Loucy (cell line): ENCODE measurements around the gene KRT222.

Source experiments
- H2AFZ ChIP-seq: fragments of 200-600 bp; sonication (generic); 2 replicates; pipeline ENCODE4 v1.6.0; 2016; ENCODE audit warnings: antibody characterized with exemption, mild to moderate bottlenecking, low read length, moderate library complexity
- H3F3A ChIP-seq: fragments of 200-600 bp; 2 replicates; pipeline ENCODE4 v1.6.0; 2016; ENCODE audit warnings: antibody characterized with exemption, low read depth, mild to moderate bottlenecking
- H3K27me3 ChIP-seq: fragments of 200-600 bp; sonication (generic); 2 replicates; pipeline ENCODE4 v1.6.1; 2014; ENCODE audit warnings: low read length, mild to moderate bottlenecking; ENCODE audit not compliant: insufficient read depth, poor library complexity, severe bottlenecking
- H3K36me3 ChIP-seq: fragments of 200-600 bp; sonication (generic); 2 replicates; pipeline ENCODE4 v1.6.1; 2016; ENCODE audit warnings: low read length; ENCODE audit not compliant: insufficient read depth
- H3K4me1 ChIP-seq: fragments of 200-600 bp; sonication (generic); 2 replicates; pipeline ENCODE4 v1.5.1; 2014; ENCODE audit warnings: low read length, mild to moderate bottlenecking; ENCODE audit not compliant: insufficient read depth, poor library complexity, severe bottlenecking
- H3K4me2 ChIP-seq: fragments of 200-600 bp; sonication (generic); 2 replicates; pipeline ENCODE4 v1.6.0; 2014; ENCODE audit warnings: antibody characterized with exemption, low read length, low read depth, mild to moderate bottlenecking; ENCODE audit not compliant: poor library complexity, severe bottlenecking
- H3K4me3 ChIP-seq: fragments of 200-600 bp; sonication (generic); 2 replicates; pipeline ENCODE4 v1.5.1; 2014; ENCODE audit warnings: low read length, mild to moderate bottlenecking, mixed read lengths; ENCODE audit not compliant: poor library complexity, severe bottlenecking
- H3K79me2 ChIP-seq: fragments of 200-600 bp; sonication (generic); 2 replicates; pipeline ENCODE4 v1.6.1; 2014; ENCODE audit warnings: low read length; ENCODE audit not compliant: insufficient read depth
- H3K9ac ChIP-seq: fragments of 200-600 bp; sonication (generic); 2 replicates; pipeline ENCODE4 v1.6.0; 2014; ENCODE audit warnings: mild to moderate bottlenecking, low read depth, low read length, moderate library complexity; ENCODE audit not compliant: poor library complexity, severe bottlenecking
- H3K9me2 ChIP-seq: fragments of 200-600 bp; sonication (generic); replicated peaks from 2 replicates; pipeline ENCODE4 v1.6.1; 2016; ENCODE audit warnings: low read depth, low read length, mixed read lengths
- H3K9me3 ChIP-seq: fragments of 200-600 bp; sonication (generic); 2 replicates; pipeline ENCODE4 v1.6.1; 2014; ENCODE audit warnings: mild to moderate bottlenecking, antibody characterized with exemption, low read length, low read depth; ENCODE audit not compliant: insufficient read depth
- H4K20me1 ChIP-seq: fragments of 200-600 bp; sonication (generic); 2 replicates; pipeline ENCODE4 v1.6.0; 2014; ENCODE audit warnings: antibody characterized with exemption, low read length, mild to moderate bottlenecking; ENCODE audit not compliant: insufficient read depth, poor library complexity, severe bottlenecking
- CTCF ChIP-seq: fragments of 200-600 bp; sonication (generic); conservative IDR thresholded peaks from 2 replicates; pipeline ENCODE4 v1.5.1; 2014; ENCODE audit warnings: mild to moderate bottlenecking, antibody characterized with exemption, low read length
- EZH2phosphoT487 ChIP-seq: fragments of 200-600 bp; IDR thresholded peaks from 2 replicates; pipeline ENCODE4 v1.6.1; 2018; ENCODE audit warnings: antibody characterized with exemption, mild to moderate bottlenecking, moderate library complexity, borderline replicate concordance

Gene KRT222

GRCh38 chr17:40651939-40652338 lies 13.0 kb downstream of the KRT222 start:
- H3K36me3 ChIP-seq = no peaks in the 10 kb centered on the region
- peaks cover 3% of the 10 kb centered on the region for H4K20me1 ChIP-seq
- H2AFZ ChIP-seq = no peak overlapping the region
- peaks cover 18% of the 10 kb centered on the region for H3K79me2 ChIP-seq
- H3K9ac ChIP-seq = no peak overlapping the region
- H3K4me3 ChIP-seq = no peak overlapping the region
- H3K9me3 ChIP-seq = no peaks in the 10 kb centered on the region
- H3K27me3 ChIP-seq = no peaks in the 10 kb centered on the region
- H3F3A ChIP-seq = no peaks in the 10 kb centered on the region
- H3K4me2 ChIP-seq = no peak overlapping the region
- H3K4me1 ChIP-seq = peaks cover 11% of the 10 kb centered on the region
- H3K9me2 ChIP-seq = no peaks in the 10 kb centered on the region
- TF ChIP-seq EZH2phosphoT487 (no peak), CTCF (no peak)

- Histone ChIP-seq H3F3A (no peaks in the 10 kb centered on the region), H3K4me1 (peaks cover 46% of the 10 kb centered on the region), H4K20me1 (peaks cover 38% of the 10 kb centered on the region), H3K4me3 (peak overlapping the region; percentile 91), H3K9me2 (no peaks in the 10 kb centered on the region), H3K9me3 (no peaks in the 10 kb centered on the region), H3K27me3 (no peaks in the 10 kb centered on the region), H2AFZ (peak overlapping the region; percentile 98), H3K36me3 (peaks cover 9% of the 10 kb centered on the region; the same call in 1 of the 2 replicates), H3K79me2 (peaks cover 53% of the 10 kb centered on the region), H3K4me2 (peak overlapping the region; percentile 96), H3K9ac (peak overlapping the region; percentile 96)
- TF ChIP-seq CTCF = no peak
- no peak for TF ChIP-seq EZH2phosphoT487
Measured at GRCh38 chr17:40648384-40648968, 16.5 kb downstream of the KRT222 start.

- Histone ChIP-seq H3K9ac (peak within 1 kb of the TSS; percentile 96), H2AFZ (peak within 1 kb of the TSS; percentile 98), H3K9me2 (no peaks in the 10 kb centered on the region), H3K4me3 (peak within 1 kb of the TSS; percentile 91), H3K27me3 (no peaks in the 10 kb centered on the region), H3K4me2 (peak within 1 kb of the TSS; percentile 96), H3K9me3 (no peaks in the 10 kb centered on the region), H3K36me3 (peaks cover 9% of the 10 kb centered on the region; the same call in 1 of the 2 replicates), H3K4me1 (peaks cover 52% of the 10 kb centered on the region), H4K20me1 (peaks cover 44% of the 10 kb centered on the region), H3K79me2 (peaks cover 60% of the 10 kb centered on the region), H3F3A (no peaks in the 10 kb centered on the region)
- TF ChIP-seq EZH2phosphoT487 (no peak), CTCF (no peak)
Measured at GRCh38 chr17:40647624-40648383, 17.2 kb downstream of the KRT222 start, which contains the start of gene SMARCE1. TSS of gene SMARCE1 (minus strand) at chr17:40647818. CDS start at chr17:40645802, 2,016 bp downstream.
